ENCODE results near the gene PHACTR1. TPM values are rescaled to one million over a fixed set of nuclear protein-coding genes. Genes with fewer than 3 reads are reported as not detected.

The PHACTR1 gene
- total RNA-seq, 6 experiments from 2014 or later = 0.20 to 3.5 (median 0.93) TPM

GRCh38 chr6:12977806-12978205 is 261.2 kb downstream of the PHACTR1 start:
- no peak for ATAC-seq
- intact Hi-C loops (cut with DNase I) = no loop called here
- 72% methylated on average over 3 of the region's 4 CpGs for WGBS (ENCODE audit: insufficient coverage, low coverage, low lambda C conversion rate, missing lambda C conversion rate)

GRCh38 chr6:12980741-12981140 is 264.2 kb downstream of the PHACTR1 start:
- intact Hi-C loops (cut with DNase I) = no loop called here
- Histone ChIP-seq H3K27me3 (no peaks in the 10 kb centered on the region), H3K9me3 (no peaks in the 10 kb centered on the region), H3K4me1 (no peaks in the 10 kb centered on the region), H3K36me3 (no peaks in the 10 kb centered on the region), H3K27ac (no peak overlapping the region), H3K4me3 (no peak overlapping the region)
- no peak for ATAC-seq
- TF ChIP-seq POLR2A (IDR thresholded peaks at IDR 0.05) (no peak), CTCF (IDR thresholded peaks at IDR 0.05) (no peak)
- DNase-seq = no peak
- WGBS (ENCODE audit: insufficient coverage, low coverage, low lambda C conversion rate, missing lambda C conversion rate) = 75% methylated on average over 4 of the region's 4 CpGs

More at GRCh38 chr6:12977806-12978205, 261.2 kb downstream of the PHACTR1 start:
- Histone ChIP-seq H3K36me3 (no peaks in the 10 kb centered on the region), H3K4me3 (no peak overlapping the region), H3K27me3 (no peaks in the 10 kb centered on the region), H3K4me1 (no peaks in the 10 kb centered on the region), H3K27ac (no peak overlapping the region), H3K9me3 (no peaks in the 10 kb centered on the region)
- TF ChIP-seq CTCF (IDR thresholded peaks at IDR 0.05) (no peak), POLR2A (IDR thresholded peaks at IDR 0.05) (no peak)
- no peak for DNase-seq

GRCh38 chr6:12984776-12985175 is 268.2 kb downstream of the PHACTR1 start:
- intact Hi-C loops (cut with DNase I) = no loop called here
- Histone ChIP-seq H3K27ac (no peak overlapping the region), H3K4me3 (no peak overlapping the region), H3K9me3 (no peaks in the 10 kb centered on the region), H3K36me3 (no peaks in the 10 kb centered on the region), H3K4me1 (no peaks in the 10 kb centered on the region), H3K27me3 (no peaks in the 10 kb centered on the region)
- TF ChIP-seq POLR2A (IDR thresholded peaks at IDR 0.05) (no peak), CTCF (IDR thresholded peaks at IDR 0.05) (no peak)
- DNase-seq = no peak
- 54% methylated on average over 2 of the region's 2 CpGs for WGBS (ENCODE audit: insufficient coverage, low coverage, low lambda C conversion rate, missing lambda C conversion rate)
- no peak for ATAC-seq

- Histone ChIP-seq H3K36me3 (no peaks in the 10 kb centered on the region), H3K4me1 (no peaks in the 10 kb centered on the region), H3K9me3 (no peaks in the 10 kb centered on the region), H3K4me3 (no peak overlapping the region), H3K27me3 (no peaks in the 10 kb centered on the region), H3K27ac (no peak overlapping the region)
- no peak for ATAC-seq
- no peak for DNase-seq
- intact Hi-C loops (cut with DNase I) = no loop called here
- TF ChIP-seq POLR2A (IDR thresholded peaks at IDR 0.05) (no peak), CTCF (IDR thresholded peaks at IDR 0.05) (no peak)
Observed at GRCh38 chr6:12987783-12988182, 271.2 kb downstream of the PHACTR1 start.

GRCh38 chr6:12990162-12990561 is 273.6 kb downstream of the PHACTR1 start:
- no peak for DNase-seq
- intact Hi-C loops (cut with DNase I) = no loop called here
- 68% methylated on average over 5 of the region's 7 CpGs for whole genome bisulfite sequencing (ENCODE audit: insufficient coverage, low coverage, low lambda C conversion rate, missing lambda C conversion rate)
- ATAC-seq = no peak
- Histone ChIP-seq H3K27me3 (no peaks in the 10 kb centered on the region), H3K9me3 (no peaks in the 10 kb centered on the region), H3K4me1 (no peaks in the 10 kb centered on the region), H3K4me3 (no peak overlapping the region), H3K27ac (no peak overlapping the region), H3K36me3 (no peaks in the 10 kb centered on the region)
- TF ChIP-seq CTCF (IDR thresholded peaks at IDR 0.05) (no peak), POLR2A (IDR thresholded peaks at IDR 0.05) (no peak)
